Keratinocyte (primary cell): Measurements from ENCODE around the gene ARMH3.

Experiments
- CTCF ChIP-seq, 3 experiments: IDR thresholded peaks in 1 of 3; conservative IDR thresholded peaks in 1 of 3; optimal IDR thresholded peaks in 1 of 3; 2 replicates in 2 of 3; 3 replicates in 1 of 3; pipeline versions ENCODE3 to v1.5.1; 2011; ENCODE audit warnings: low read length in 3 of 3, mild to moderate bottlenecking in 3 of 3, moderate library complexity in 2 of 3, control low read depth in 1 of 3, inconsistent platforms in 1 of 3; ENCODE audit not compliant: insufficient read depth in 2 of 3; ENCODE audit errors: extremely low read depth in 1 of 3
- EZH2 ChIP-seq: IDR thresholded peaks from one replicate; pipeline ENCODE4 v1.6.1; 2012; ENCODE audit warnings: inconsistent platforms, mild to moderate bottlenecking, low read length, moderate library complexity

GRCh38 chr10:101960879-101961395, 95.0 kb downstream of the ARMH3 start:
- TF ChIP-seq CTCF (optimal IDR thresholded peaks at IDR 0.05 in 1 of 3, IDR thresholded peaks at IDR 0.05 in 1 of 3, conservative IDR thresholded peaks at IDR 0.05 in 1 of 3; ENCODE audit: extremely low read depth in 1 of 3, insufficient read depth in 2 of 3, low read length in 3 of 3) (no peak), EZH2 (no peak)
